Vagina (tissue), 2 donors: ENCODE data around the gene GPC1. TPM values are rescaled to one million over a fixed set of nuclear protein-coding genes. Genes with fewer than 3 reads are reported as not detected.

Experiments used
- DNase-seq, 2 donors: peaks; one replicate each; pipeline ENCODE4 v3.0.0-alpha.2; 2017; ENCODE audit errors: extremely low spot score in 2 of 2
- H3K27ac ChIP-seq: fragments of 200-600 bp; sonication (generic); one replicate; pipeline ENCODE4 v1.5.1; 2019
- H3K27me3 ChIP-seq: fragments of 200-600 bp; sonication (generic); one replicate; pipeline ENCODE4 v1.5.1; 2019
- H3K36me3 ChIP-seq, 2 donors: fragments of 200-600 bp; sonication (generic); one replicate each; pipeline ENCODE4 v1.5.1; 2017 to 2019
- H3K4me1 ChIP-seq: fragments of 200-600 bp; sonication (generic); one replicate; pipeline ENCODE4 v1.5.1; 2019
- H3K4me3 ChIP-seq, 2 donors: fragments of 200-600 bp; sonication (generic); 1 replicate in 1 of 2; 2 replicates in 1 of 2; pipeline ENCODE4 v1.5.1; 2016 to 2019
- H3K9me3 ChIP-seq: fragments of 200-600 bp; sonication (generic); one replicate; pipeline ENCODE4 v1.5.1; 2019
- POLR2A ChIP-seq, 2 donors: fragments of 450-650 bp; IDR thresholded peaks; one replicate each; pipeline ENCODE4 v1.6.1; 2017; ENCODE audit warnings: antibody characterized with exemption in 2 of 2, mild to moderate bottlenecking in 2 of 2, moderate library complexity in 2 of 2
- POLR2AphosphoS5 ChIP-seq, 2 donors: sonication (generic); formaldehyde crosslinking; IDR thresholded peaks; one replicate each; pipeline ENCODE4 v1.9.0; 2017; ENCODE audit warnings: antibody characterized with exemption in 2 of 2, mild to moderate bottlenecking in 2 of 2, low read depth in 1 of 2; ENCODE audit not compliant: insufficient read depth in 1 of 2
- intact Hi-C: fragments of 100-400 bp; cut with DNase I; formaldehyde crosslinking; loops from one replicate; pipeline ENCODE4 v1.15.1; 2023
- total RNA-seq: library from RNA; depleted of rRNA; stranded (reverse); fragments of >200 nt; gene quantifications from one replicate; pipeline ENCODE4 v1.2.3, GENCODE V29; 2016
- TF ChIP-seq, protein P1 (sequence below), 3 experiments: fragments of 450-650 bp in 2 of 3; fragments of 200-600 bp in 1 of 3; sonication (generic) in 1 of 3; IDR thresholded peaks; one replicate each; pipeline ENCODE4 v1.5.1; 2017 to 2019; ENCODE audit warnings: antibody characterized with exemption in 3 of 3, mild to moderate bottlenecking in 2 of 3, moderate library complexity in 2 of 3

The GPC1 gene
- total RNA-seq, 1 donor from 2014 or later: 73.2 TPM

DNA sequence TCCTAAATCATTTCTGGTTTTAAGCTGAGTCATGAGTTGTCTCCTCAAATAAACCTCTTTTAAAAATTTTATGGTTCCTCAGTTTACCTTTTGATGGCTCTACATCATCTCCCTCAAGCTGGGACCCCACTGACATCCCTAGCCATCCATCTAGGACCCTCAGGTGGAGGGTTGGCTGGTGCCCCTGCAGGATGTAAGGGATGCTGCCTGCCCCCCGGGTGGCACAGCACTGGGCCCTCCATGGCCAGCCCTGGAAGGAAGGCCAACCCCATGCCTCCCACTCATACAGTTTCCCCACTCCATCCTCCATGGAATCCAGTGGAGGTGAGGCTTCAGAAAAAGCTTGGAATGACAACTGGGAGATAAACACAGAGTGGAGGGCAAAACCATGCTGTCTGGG is 17.2 kb upstream of the GPC1 start:
- H3K4me3 ChIP-seq: no peak overlapping the region
- no peak for TF ChIP-seq POLR2AphosphoS5 (IDR thresholded peaks at IDR 0.05; ENCODE audit: insufficient read depth in 1 of 2, low read depth in 1 of 2)
- TF ChIP-seq POLR2A (IDR thresholded peaks at IDR 0.05): no peak
- no peaks in the 10 kb centered on the region for H3K9me3 ChIP-seq
- no peaks in the 10 kb centered on the region for H3K36me3 ChIP-seq
- no peak overlapping the region for H3K27ac ChIP-seq
- intact Hi-C loops: loop anchor here (5.0 kb wide), 1 partner anchor 276 kb away; the partner anchor contains the start of gene OTOS
- H3K4me1 ChIP-seq: no peaks in the 10 kb centered on the region
- H3K27me3 ChIP-seq: no peaks in the 10 kb centered on the region
- DNase-seq: no peak

DNA sequence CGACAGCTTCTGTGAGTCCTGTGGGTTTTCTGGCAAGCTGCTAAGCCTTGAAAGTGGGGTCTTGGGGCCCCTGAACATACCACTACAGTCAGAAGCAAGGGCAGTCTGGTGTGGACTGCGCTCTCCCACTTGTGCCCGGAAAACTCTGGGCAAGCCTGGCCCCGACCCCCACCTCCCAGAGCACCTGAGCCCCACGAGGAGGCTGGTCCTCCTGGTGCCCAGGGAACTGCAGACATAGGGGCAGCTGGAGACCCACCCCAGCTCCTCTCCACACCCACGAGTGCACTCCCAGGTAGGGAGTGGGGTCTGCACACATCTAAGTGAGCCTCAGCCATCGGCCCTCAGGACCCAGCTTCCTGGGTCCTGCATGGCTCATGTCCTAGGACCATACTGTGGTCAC is 16.2 kb upstream of the GPC1 start:
- no peak for DNase-seq
- no peaks in the 10 kb centered on the region for H3K9me3 ChIP-seq
- H3K27me3 ChIP-seq: no peaks in the 10 kb centered on the region
- TF ChIP-seq, protein P1, sequence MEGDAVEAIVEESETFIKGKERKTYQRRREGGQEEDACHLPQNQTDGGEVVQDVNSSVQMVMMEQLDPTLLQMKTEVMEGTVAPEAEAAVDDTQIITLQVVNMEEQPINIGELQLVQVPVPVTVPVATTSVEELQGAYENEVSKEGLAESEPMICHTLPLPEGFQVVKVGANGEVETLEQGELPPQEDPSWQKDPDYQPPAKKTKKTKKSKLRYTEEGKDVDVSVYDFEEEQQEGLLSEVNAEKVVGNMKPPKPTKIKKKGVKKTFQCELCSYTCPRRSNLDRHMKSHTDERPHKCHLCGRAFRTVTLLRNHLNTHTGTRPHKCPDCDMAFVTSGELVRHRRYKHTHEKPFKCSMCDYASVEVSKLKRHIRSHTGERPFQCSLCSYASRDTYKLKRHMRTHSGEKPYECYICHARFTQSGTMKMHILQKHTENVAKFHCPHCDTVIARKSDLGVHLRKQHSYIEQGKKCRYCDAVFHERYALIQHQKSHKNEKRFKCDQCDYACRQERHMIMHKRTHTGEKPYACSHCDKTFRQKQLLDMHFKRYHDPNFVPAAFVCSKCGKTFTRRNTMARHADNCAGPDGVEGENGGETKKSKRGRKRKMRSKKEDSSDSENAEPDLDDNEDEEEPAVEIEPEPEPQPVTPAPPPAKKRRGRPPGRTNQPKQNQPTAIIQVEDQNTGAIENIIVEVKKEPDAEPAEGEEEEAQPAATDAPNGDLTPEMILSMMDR (IDR thresholded peaks at IDR 0.05): no peak
- TF ChIP-seq POLR2A (IDR thresholded peaks at IDR 0.05) (no peak), POLR2AphosphoS5 (IDR thresholded peaks at IDR 0.05; ENCODE audit: insufficient read depth in 1 of 2, low read depth in 1 of 2) (no peak)
- H3K27ac ChIP-seq: no peak overlapping the region
- intact Hi-C loops: loop anchor here (5.0 kb wide), 1 partner anchor 277 kb away; the partner anchor contains the start of gene OTOS
- H3K4me1 ChIP-seq: no peaks in the 10 kb centered on the region
- H3K4me3 ChIP-seq: no peak overlapping the region
- no peaks in the 10 kb centered on the region for H3K36me3 ChIP-seq

DNA sequence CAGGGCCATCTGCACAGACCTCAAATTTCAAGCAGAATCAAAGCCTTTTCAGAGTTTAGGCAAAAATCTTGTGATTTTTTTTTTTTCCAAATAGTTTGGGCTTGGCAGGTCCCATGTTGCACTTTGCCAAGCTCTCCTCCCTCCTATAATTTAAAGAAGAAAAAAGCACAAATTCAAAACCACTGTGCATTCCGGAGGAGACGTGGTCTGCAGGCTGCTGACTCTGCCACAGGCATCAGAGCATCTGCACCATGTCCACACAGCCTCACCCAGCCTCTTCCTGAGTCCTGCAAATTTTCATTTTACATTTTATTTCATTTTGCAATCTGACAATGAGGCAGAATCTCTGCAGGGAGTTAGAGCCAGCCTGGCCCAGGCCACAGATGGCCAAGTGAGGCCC is 15.7 kb upstream of the GPC1 start:
- intact Hi-C loops: loop anchor here (5.0 kb wide), 1 partner anchor 277 kb away; the partner anchor contains the start of gene OTOS
- Histone ChIP-seq H3K36me3 (no peaks in the 10 kb centered on the region), H3K4me3 (no peak overlapping the region), H3K27ac (no peak overlapping the region), H3K27me3 (no peaks in the 10 kb centered on the region), H3K9me3 (no peaks in the 10 kb centered on the region), H3K4me1 (no peaks in the 10 kb centered on the region)
- no peak for DNase-seq
- TF ChIP-seq POLR2A (IDR thresholded peaks at IDR 0.05): no peak
- TF ChIP-seq, protein P1 (IDR thresholded peaks at IDR 0.05): no peak
- TF ChIP-seq POLR2AphosphoS5 (IDR thresholded peaks at IDR 0.05; ENCODE audit: insufficient read depth in 1 of 2, low read depth in 1 of 2): no peak

DNA sequence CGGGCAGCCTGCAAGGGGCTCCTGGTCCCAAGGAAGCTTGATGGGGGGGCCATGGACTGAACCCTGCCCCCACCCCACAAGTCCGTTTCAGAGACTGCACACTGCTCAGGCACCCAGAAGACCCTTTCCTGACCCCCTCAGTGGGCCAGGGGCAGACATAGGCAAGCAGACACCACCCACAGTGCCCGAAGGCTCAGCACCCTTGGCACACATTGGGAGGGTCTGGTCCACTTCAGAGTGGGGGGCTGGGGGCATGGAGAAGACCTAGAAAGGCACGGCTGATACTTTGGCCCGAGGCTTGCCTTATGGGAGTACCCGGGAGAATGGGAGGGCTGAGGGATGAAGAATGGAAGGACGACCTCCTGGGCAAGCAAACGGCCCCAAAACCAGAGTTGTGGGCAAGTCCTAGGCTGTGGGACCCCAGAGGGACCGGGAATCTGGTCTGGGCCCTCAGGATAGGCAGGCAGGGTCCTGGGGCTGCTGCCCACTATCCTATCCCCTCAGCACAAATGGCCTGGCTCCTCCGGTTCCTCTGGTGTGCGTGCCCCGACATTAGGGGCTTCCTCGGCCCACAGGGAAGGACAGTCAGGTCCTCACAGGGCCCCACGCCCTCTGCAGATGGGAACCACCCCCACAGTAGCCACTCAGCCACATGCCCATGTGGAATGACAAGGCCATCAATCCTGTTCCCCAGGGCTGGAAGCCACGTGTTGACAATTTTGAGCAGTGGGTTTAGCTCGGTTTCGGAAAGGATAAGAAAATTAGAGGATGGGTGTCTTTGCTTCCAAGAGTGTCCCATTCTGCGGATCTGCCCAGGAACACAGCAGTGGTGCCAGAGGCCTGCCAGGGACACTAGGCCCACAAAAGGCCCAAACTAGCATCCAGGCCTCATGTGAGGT is 15.0 kb upstream of the GPC1 start:
- H3K9me3 ChIP-seq: no peaks in the 10 kb centered on the region
- no peak overlapping the region for H3K27ac ChIP-seq
- intact Hi-C loops: no loop called here
- no peak for TF ChIP-seq POLR2A (IDR thresholded peaks at IDR 0.05)
- TF ChIP-seq, protein P1 (IDR thresholded peaks at IDR 0.05): no peak
- no peak for TF ChIP-seq POLR2AphosphoS5 (IDR thresholded peaks at IDR 0.05; ENCODE audit: insufficient read depth in 1 of 2, low read depth in 1 of 2)
- no peaks in the 10 kb centered on the region for H3K27me3 ChIP-seq
- H3K36me3 ChIP-seq: no peaks in the 10 kb centered on the region
- no peak overlapping the region for H3K4me3 ChIP-seq
- H3K4me1 ChIP-seq: no peaks in the 10 kb centered on the region
- DNase-seq: no peak

DNA sequence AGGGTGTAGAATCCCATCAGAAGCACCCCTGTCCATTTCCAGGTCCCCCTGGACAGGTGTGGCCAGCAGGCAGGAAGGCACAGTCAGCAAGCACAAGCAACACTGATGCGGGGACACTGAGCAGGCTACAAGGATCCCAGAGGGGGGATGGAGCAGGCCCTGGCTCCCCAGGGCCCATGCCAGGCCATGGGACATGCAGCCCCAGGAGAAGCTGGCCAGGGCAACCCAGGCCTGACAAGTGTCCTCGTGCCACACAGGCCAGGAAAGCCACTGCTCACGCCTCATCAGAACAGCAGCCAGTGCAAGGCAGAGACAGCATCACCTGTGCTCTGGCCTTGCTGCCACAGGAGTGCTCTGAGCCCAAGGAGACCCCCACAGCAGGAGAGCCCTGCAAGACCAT is 14.1 kb upstream of the GPC1 start:
- no peaks in the 10 kb centered on the region for H3K9me3 ChIP-seq
- intact Hi-C loops: no loop called here
- no peak for DNase-seq
- TF ChIP-seq POLR2A (IDR thresholded peaks at IDR 0.05) (no peak), POLR2AphosphoS5 (IDR thresholded peaks at IDR 0.05; ENCODE audit: insufficient read depth in 1 of 2, low read depth in 1 of 2) (no peak)
- TF ChIP-seq, protein P1 (IDR thresholded peaks at IDR 0.05): no peak
- H3K27ac ChIP-seq: no peak overlapping the region
- no peaks in the 10 kb centered on the region for H3K27me3 ChIP-seq
- no peaks in the 10 kb centered on the region for H3K4me1 ChIP-seq
- H3K36me3 ChIP-seq: no peaks in the 10 kb centered on the region
- no peak overlapping the region for H3K4me3 ChIP-seq
